GM12874 (cell line): Measurements from ENCODE around the gene TRIM13.

Source experiments
- CTCF ChIP-seq: IDR thresholded peaks from 2 replicates; pipeline ENCODE4 v1.5.1; 2011; ENCODE audit warnings: low read depth, mild to moderate bottlenecking, control low read depth, low read length, moderate library complexity; ENCODE audit not compliant: insufficient read depth

TRIM13 gene, protein sequence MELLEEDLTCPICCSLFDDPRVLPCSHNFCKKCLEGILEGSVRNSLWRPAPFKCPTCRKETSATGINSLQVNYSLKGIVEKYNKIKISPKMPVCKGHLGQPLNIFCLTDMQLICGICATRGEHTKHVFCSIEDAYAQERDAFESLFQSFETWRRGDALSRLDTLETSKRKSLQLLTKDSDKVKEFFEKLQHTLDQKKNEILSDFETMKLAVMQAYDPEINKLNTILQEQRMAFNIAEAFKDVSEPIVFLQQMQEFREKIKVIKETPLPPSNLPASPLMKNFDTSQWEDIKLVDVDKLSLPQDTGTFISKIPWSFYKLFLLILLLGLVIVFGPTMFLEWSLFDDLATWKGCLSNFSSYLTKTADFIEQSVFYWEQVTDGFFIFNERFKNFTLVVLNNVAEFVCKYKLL

GRCh38 chr13:49996951-49997895 lies at the start of gene TRIM13:
TRIM13 (plus strand) TSS chr13:49997042; CDS start chr13:50011941, 14,899 bp downstream.
- TF ChIP-seq CTCF, result peak; percentile 78

DNA sequence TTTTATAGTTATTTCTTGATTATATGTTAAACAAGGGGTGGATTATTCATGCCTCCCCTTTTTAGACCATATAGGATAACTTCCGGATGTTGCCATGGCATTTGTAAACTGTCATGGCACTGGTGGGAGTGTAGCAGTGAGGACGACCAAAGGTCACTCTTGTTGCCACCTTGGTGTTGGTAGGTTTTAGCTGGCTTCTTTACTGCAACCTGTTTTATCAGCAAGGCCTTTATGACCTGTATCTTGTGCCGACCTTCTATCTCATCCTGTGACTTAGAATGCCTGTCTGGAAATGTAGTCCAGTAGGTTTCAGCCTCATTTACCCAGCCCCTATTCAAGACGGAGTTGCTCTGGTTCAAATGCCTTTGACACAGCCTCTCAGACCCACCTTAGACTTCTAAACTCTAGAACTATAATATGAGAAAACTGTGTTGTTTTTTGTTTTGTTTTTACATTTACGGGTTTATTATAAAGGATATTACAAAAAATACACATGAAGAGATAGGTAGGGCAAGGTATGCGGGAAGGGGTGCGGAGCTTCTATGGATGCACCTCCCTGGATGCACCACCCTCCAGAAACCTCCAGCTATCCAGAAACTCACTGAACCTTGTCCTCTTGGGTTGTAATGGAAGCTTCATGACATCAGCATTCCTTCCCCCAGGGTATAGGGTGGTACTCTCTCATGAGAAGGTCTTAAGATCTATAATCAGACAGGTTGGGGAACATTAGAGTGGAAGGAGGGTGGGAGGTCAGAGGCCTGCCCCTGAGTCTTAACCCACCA lies 44.9 kb upstream of the TRIM13 start:
- no peak for TF ChIP-seq CTCF

DNA sequence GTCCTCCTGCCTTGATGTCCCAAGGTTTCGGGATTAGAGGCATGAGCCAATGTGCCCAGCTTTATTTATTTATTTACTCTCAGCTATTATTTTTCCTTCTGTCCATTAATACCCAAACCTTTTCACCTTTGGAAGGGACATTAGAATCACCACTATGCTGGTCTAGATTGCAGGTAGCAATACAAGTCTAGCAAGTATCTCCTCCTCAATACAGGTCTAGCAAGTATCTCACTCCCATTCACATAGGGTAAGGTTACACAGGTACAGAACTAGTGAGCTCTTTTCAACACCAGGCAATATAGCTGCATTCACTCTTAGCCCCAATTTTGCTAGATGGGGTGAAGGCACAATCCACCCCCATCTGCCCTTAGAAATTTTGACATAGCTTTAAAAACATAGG lies 43.3 kb upstream of the TRIM13 start:
- no peak for TF ChIP-seq CTCF

DNA sequence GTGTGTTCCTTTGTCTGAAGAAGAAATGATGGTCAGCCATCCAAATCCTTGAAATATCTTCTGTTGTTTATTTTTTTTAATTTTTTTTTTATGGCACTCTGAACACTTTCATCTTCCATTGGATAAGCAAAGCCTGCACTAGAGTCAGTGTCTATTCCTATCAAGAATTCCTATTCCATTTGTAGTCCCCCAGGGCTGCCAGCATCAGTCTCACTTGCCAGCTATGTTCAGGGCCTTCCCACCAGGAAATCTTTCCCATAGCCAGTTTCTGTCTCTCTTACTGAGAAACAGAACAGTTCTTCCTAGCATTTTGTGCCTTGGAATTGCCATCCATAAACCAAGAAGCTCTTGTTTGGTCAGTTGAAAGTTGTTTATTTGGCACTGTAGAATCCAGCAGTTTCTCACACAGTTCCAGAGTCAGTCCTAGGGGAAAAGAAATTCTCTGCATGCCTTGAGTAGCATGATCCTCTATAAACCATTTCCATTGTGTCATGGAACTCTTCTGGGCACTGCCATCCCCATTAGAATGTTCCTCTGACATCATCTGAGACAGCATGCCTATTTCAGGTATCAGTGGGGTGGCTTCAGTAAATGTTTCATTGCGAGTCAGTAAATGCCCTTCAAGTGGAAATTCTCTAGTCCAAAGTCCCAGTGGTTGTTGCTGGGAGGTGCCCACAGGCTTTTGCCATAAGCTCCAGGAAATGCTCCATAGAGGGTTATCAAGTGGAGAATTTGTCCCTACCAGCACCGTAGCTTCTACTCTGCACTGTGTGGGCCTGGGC lies 42.0 kb upstream of the TRIM13 start:
- no peak for TF ChIP-seq CTCF

- no peak for TF ChIP-seq CTCF
These were observed 40.7 kb upstream of the TRIM13 start for GRCh38 chr13:49956131-49956530.

DNA sequence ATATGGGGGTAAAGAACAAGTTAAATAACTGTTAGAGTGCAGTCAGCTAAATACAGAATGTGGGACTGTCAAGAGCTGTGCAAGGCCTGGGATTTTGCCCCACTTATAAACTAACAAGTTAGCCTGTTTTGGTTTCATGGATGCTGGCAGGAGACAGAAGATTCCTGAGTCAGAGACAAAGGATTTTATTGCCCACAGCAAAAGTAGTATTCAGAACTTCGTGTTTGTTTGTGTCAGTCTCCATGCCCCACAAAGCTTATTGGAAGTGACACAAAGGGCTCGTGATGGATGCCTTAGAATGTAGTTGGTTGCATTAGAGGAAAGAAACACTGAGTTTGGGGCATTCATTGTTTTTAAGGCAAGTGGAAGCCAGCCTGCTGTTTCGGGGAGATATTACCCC lies 38.5 kb upstream of the TRIM13 start:
- no peak for TF ChIP-seq CTCF
